ACHN (cell line): Measurements from ENCODE around the gene CXXC5.

ENCODE experiments used
- DNase-seq: peaks from one replicate; pipeline ENCODE4 v3.0.0-alpha.2; 2015
- in situ Hi-C: cut with HindIII; loops from 2 replicates; pipeline ENCODE4 v1.10.0; 2017; ENCODE audit warnings: low sequenced_read_pairs, low pct_ligation_motif_present, low pct_unique_long_range_greater_than_20kb

Gene CXXC5

DNA sequence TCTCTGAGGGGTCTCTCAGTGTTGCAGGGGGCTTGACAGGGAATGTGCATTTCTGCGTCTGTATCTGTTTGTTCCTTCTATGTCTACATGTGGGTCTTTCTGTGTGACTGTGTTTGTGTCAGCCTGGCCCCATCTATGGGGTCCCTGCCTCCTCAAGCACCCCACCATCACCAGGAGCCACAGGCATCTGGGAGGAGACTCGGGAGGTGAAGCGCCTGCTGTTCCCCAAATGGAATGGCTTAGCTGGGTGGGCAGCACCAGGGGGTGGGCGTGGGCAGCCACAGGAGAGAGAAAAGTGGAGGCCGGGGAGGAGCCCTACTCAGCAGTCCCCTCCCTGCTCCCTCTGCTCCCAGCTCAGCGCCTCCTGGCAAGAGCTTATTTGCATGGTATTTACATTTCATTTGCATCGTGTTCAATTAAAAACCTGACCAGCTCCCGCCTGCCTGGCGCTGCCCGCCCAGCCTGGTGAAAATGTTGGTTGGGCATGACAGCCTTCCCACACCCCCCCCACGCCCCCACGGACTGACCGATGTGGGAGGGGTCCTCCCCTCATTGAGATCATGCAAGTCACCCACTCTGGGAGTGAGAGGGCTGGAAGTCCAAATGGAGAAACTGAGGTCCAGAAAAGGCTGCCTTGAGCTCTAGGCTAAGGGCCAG is 50.5 kb downstream of the CXXC5 start:
- in situ Hi-C loops: no loop called here
- DNase-seq: no peak

DNA sequence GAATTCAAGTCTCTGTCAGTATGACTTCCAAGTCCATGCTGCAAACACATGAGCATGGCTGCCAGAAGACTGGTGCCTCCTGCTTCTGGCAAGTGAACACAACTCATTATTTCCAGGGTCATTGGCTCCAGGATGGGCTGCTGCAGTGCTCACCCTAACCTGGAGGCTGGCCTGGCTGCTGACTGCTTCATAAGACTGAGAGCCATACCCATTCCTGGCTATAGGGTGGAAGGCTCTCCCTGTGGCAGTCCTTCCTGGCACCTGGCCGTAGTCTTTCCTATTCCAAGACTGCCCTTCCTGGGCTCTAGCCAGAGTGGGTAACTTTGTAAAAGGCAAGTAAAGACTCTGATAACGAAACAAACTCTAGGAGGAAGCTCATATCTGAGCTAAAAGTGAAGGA is 51.2 kb downstream of the CXXC5 start:
- in situ Hi-C loops: no loop called here
- DNase-seq: no peak

DNA sequence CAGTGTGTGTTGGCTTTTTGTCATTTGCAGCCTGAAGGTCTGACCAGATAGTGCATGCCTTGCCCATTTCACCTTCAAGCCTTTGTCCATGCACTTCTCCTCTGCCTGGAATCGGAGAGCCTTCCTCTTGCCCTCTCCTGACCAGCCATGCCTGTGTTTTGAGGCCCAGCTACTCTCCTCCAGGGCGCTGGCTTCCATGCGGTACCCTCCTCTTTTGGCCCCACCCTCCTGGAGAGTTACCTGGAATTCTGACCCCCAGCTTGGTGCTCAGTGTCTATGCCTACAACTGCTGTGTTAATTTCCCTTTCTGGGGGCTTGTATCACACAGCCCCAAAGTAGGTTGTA is 52.5 kb downstream of the CXXC5 start:
- DNase-seq: no peak
- in situ Hi-C loops: no loop called here

DNA sequence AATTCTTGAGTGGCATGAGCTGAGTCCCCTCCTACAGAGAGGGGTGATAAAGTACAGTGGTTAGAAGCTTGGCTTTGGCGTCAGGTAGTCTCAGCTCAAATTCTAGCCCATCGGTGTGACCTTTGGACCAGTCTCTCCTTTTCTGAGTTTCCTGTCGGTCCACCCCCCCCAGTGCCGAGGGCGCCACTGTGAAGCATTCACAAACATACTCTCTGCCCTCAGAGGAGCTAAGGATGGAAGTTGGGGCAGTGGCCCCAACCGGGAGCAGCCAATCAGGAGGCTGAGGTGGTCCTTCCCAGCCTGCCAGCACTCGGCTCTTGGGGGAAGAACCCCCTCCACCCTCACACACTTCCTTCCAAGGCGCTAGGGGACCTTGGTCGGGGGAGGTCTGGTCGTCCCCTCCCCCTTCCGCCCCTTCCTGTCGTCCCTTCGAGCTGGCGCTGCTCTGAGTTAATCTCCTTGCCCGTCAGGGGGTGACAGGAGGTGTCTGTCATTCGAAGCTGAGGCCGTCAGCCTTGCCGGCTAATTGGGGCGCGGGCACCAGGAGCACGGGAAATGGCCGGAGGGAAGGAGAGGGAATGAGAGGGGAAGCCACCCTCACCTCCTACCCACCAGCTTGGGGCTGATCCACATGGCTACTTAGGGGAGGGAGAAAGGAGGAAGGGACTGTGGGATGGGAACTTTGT is 53.0 kb downstream of the CXXC5 start:
- in situ Hi-C loops: no loop called here

DNA sequence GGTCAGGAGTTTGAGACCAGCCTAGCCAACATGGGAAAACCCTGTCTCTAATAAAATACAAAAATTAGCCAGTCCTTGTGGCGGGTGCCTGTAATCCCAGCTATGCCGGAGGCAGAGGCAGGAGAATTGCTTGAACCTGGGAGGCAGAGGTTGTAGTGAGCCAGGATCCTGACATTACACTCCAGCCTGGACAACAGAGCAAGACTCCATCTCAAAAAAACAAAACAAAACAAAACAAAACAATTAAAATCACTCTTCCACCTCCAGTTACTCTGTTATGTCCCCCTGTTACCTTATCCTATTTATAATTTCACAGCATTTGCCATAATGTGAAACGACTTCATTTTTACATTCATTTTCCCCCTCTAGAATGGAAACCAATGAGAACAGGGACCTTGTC is 54.4 kb downstream of the CXXC5 start:
- DNase-seq: no peak
- in situ Hi-C loops: no loop called here

More for the DNA sequence above, 53.0 kb downstream of the CXXC5 start:
- DNase-seq: no peak

DNA sequence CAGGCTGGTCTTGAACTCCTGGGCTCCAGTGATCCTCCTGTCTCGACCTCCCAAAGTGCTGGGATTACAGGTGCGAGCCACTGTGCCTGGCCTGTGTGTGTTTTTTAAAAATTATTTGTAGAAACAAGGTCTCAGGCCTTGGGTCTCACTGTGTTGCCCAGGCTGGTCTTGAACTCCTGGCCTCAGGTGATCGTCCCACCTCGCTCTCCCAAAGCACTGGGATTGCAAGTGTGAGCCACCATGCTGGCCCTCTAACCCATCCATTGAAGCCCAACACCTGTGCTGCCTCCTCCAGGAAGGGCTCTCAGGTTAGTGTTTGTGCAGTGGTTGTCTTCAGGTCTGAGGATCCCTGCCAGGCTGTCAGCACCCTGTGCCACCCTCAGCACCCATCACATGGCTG is 56.6 kb downstream of the CXXC5 start:
- DNase-seq: no peak
- in situ Hi-C loops: no loop called here

- in situ Hi-C loops: no loop called here
- DNase-seq: no peak
Measured at GRCh38 chr5:139705191-139705590, 57.0 kb downstream of the CXXC5 start.

- no peak for DNase-seq
- in situ Hi-C loops: no loop called here
Measured at GRCh38 chr5:139705655-139706587, 57.8 kb downstream of the CXXC5 start.

- no peak for DNase-seq
Measured at GRCh38 chr5:139707445-139708003, 59.4 kb downstream of the CXXC5 start.

GRCh38 chr5:139708434-139708861 is 60.3 kb downstream of the CXXC5 start:
- DNase-seq: no peak
- in situ Hi-C loops: no loop called here

More at GRCh38 chr5:139707445-139708003, 59.4 kb downstream of the CXXC5 start:
- in situ Hi-C loops: no loop called here

GRCh38 chr5:139708877-139709581 is 60.9 kb downstream of the CXXC5 start:
- peak; percentile 88 for DNase-seq
- in situ Hi-C loops: no loop called here

GRCh38 chr5:139709582-139710318 is 61.6 kb downstream of the CXXC5 start:
- in situ Hi-C loops: no loop called here
- no peak for DNase-seq

DNA sequence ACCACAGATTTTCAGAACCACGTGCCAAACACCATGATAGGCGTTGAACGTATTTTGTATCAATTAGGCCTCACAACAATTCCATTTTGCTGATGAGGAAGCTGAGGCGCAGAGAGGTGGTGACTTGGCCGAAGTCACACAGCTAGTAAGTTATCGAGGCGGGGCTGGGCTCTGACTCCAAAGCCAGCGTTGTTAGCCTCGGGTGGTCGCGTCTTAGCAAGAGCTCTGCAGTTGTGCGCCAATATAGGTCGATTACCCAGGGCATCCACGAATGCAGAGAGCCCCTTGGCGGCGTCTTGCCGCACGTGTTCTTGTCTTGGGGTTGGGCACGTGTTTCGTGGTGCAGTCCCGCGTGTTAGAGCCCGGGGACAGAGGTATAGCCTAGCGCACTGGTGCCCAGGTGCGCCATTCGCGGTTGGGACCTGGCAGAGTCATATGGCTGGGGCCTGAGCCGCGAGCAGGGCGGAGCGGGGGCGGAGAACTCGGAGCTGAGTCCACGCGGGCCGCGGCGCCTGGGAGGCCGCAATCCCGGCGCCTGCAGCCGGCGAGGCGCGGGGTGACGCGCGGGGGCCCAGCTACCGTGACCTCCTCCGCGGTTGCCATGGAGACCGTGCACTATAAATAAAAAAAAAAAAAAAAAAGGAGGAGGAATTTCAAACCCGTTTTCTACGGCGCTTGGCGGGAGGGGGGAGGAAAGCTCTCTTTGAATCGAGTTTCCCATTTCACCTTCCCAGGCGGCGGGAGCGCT is 62.3 kb downstream of the CXXC5 start:
- peak; percentile 64 for DNase-seq

GRCh38 chr5:139711067-139711905 is 63.1 kb downstream of the CXXC5 start:
- in situ Hi-C loops: no loop called here
- peak; percentile 66 for DNase-seq

More for the DNA sequence above, 62.3 kb downstream of the CXXC5 start:
- in situ Hi-C loops: no loop called here

GRCh38 chr5:139711906-139712224 is 63.7 kb downstream of the CXXC5 start:
- DNase-seq: no peak
- in situ Hi-C loops: no loop called here

- in situ Hi-C loops: no loop called here
Measured at GRCh38 chr5:139712412-139712811, 64.3 kb downstream of the CXXC5 start.

More at GRCh38 chr5:139712412-139712811, 64.3 kb downstream of the CXXC5 start:
- no peak for DNase-seq
